Measurements from ENCODE around the gene SYT15. TPM values are rescaled to one million over a fixed set of nuclear protein-coding genes. Genes with fewer than 3 reads are reported as not detected.

Gene SYT15
- total RNA-seq, 3 donors from 2014 or later (not counting 1 experiment from before 2014, with no cell fraction given): 1.00 to 2.0 (median 1.1) TPM

GRCh38 chr10:46548498-46549090 lies 30.3 kb upstream of the SYT15 start:
- no peaks in the 10 kb centered on the region for H3K9me3 Mint-ChIP-seq
- DNase-seq: peak in 1 of 2 donors; percentile 12
- Histone ChIP-seq H3K4me3 (ENCODE audit: low read length) (no peak overlapping the region), H3K9me3 (ENCODE audit: control insufficient read depth, insufficient read depth, low read length) (no peaks in the 10 kb centered on the region), H3K36me3 (ENCODE audit: control insufficient read depth, insufficient read depth, low read length) (no peaks in the 10 kb centered on the region), H3K27ac (ENCODE audit: low read length) (no peak overlapping the region), H3K27me3 (ENCODE audit: control insufficient read depth, insufficient read depth, low read length) (no peaks in the 10 kb centered on the region), H3K4me1 (ENCODE audit: control insufficient read depth, insufficient read depth, low read length) (no peaks in the 10 kb centered on the region)
- WGBS (ENCODE audit: insufficient coverage): 79% methylated on average over 7 of the region's 7 CpGs
- intact Hi-C loops (cut with micrococcal nuclease): no loop called here
- H3K27ac Mint-ChIP-seq: no peak overlapping the region
- no peaks in the 10 kb centered on the region for H3K36me3 Mint-ChIP-seq
- peaks cover 0 to 5% of the 10 kb centered on the region in 2 donors for H3K27me3 Mint-ChIP-seq (ENCODE audit: low read depth in 2 of 2)
- no peaks in the 10 kb centered on the region for H3K4me1 Mint-ChIP-seq
- no peak overlapping the region for H3K4me3 Mint-ChIP-seq
- no peak for TF ChIP-seq CTCF (IDR thresholded peaks at IDR 0.05)
- no peak for ATAC-seq

- no peaks in the 10 kb centered on the region for H3K36me3 ChIP-seq (ENCODE audit: control insufficient read depth, insufficient read depth, low read length)
Observed at GRCh38 chr10:46549171-46550075, 29.5 kb upstream of the SYT15 start.

GRCh38 chr10:46550076-46550790 lies 28.7 kb upstream of the SYT15 start:
- no peaks in the 10 kb centered on the region for H3K4me1 Mint-ChIP-seq
- DNase-seq: peak in 1 of 2 donors; percentile 9
- Histone ChIP-seq H3K9me3 (ENCODE audit: control insufficient read depth, insufficient read depth, low read length) (no peaks in the 10 kb centered on the region), H3K4me1 (ENCODE audit: control insufficient read depth, insufficient read depth, low read length) (no peaks in the 10 kb centered on the region), H3K27ac (ENCODE audit: low read length) (no peak overlapping the region), H3K36me3 (ENCODE audit: control insufficient read depth, insufficient read depth, low read length) (no peaks in the 10 kb centered on the region), H3K4me3 (ENCODE audit: low read length) (no peak overlapping the region), H3K27me3 (ENCODE audit: control insufficient read depth, insufficient read depth, low read length) (no peaks in the 10 kb centered on the region)
- H3K36me3 Mint-ChIP-seq: no peaks in the 10 kb centered on the region
- intact Hi-C loops (cut with micrococcal nuclease): no loop called here
- H3K9me3 Mint-ChIP-seq: no peaks in the 10 kb centered on the region
- H3K27me3 Mint-ChIP-seq (ENCODE audit: low read depth in 2 of 2): no peaks in the 10 kb centered on the region
- no peak for TF ChIP-seq CTCF (IDR thresholded peaks at IDR 0.05)
- no peak overlapping the region for H3K4me3 Mint-ChIP-seq
- no peak for ATAC-seq
- no peak overlapping the region for H3K27ac Mint-ChIP-seq
- WGBS (ENCODE audit: insufficient coverage): 84% methylated on average over 20 of the region's 20 CpGs

More at GRCh38 chr10:46549171-46550075, 29.5 kb upstream of the SYT15 start:
- Mint-ChIP-seq H3K4me3 (no peak overlapping the region), H3K27me3 (ENCODE audit: low read depth in 2 of 2) (no peaks in the 10 kb centered on the region), H3K27ac (no peak overlapping the region), H3K36me3 (no peaks in the 10 kb centered on the region), H3K9me3 (no peaks in the 10 kb centered on the region), H3K4me1 (no peaks in the 10 kb centered on the region)
- no peak overlapping the region for H3K27ac ChIP-seq (ENCODE audit: low read length)
- no peak overlapping the region for H3K4me3 ChIP-seq (ENCODE audit: low read length)
- no peaks in the 10 kb centered on the region for H3K4me1 ChIP-seq (ENCODE audit: control insufficient read depth, insufficient read depth, low read length)
- TF ChIP-seq CTCF (IDR thresholded peaks at IDR 0.05): no peak
- no peak for ATAC-seq
- 84% methylated on average over 31 of the region's 31 CpGs for WGBS (ENCODE audit: insufficient coverage)
- DNase-seq: peak in 1 of 2 donors; percentile 14
- no peaks in the 10 kb centered on the region for H3K27me3 ChIP-seq (ENCODE audit: control insufficient read depth, insufficient read depth, low read length)
- H3K9me3 ChIP-seq (ENCODE audit: control insufficient read depth, insufficient read depth, low read length): no peaks in the 10 kb centered on the region
- intact Hi-C loops (cut with micrococcal nuclease): no loop called here

Measured in natural killer cell (primary cell).